ENCODE measurements around the gene SMYD3. TPM values are rescaled to one million over a fixed set of nuclear protein-coding genes. Genes with fewer than 3 reads are reported as not detected.
A peak's percentile ranks its signal among the peaks of the same experiment; 100 is the strongest.

The SMYD3 gene
- total and polyA plus RNA-seq, 9 of the 15 experiments (the other 6 are each of a cell fraction or from before 2014, with no cell fraction given), result 128 to 440 (median 197) TPM

- TF ChIP-seq ZNF75A (CRISPR knock-in tag; IDR thresholded peaks at IDR 0.05), result no peak
- TF ChIP-seq RUNX1 (IDR thresholded peaks at IDR 0.05; ENCODE audit: low read depth), result no peak
- no peak for TF ChIP-seq TSC22D4 (tag; IDR thresholded peaks at IDR 0.05)
- peak; percentile 61; the same call in 1 of the 2 replicates for TF ChIP-seq BHLHE40 (IDR thresholded peaks at IDR 0.05; ENCODE audit: low read length)
These were observed 169.0 kb downstream of the SMYD3 start (continued) for GRCh38 chr1:246338098-246338497.

DNA sequence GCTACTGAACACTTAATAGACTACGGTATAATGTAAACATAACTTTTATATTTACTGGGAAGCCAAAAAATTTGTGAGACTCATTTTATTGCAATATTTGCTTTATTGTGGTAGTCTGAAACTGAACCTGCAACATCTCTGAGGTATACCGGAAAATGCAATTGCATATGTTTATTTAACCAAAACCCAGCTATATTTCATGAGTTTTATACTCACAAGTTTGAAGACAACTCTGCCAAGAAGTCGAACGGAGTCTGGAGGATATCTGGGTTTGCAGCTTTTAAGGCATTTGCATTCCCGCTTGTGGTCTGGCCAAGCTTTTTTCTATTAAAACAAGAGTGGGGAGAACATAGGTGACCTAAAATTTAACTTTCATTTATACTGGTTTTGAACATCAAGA, 171.9 kb downstream of the SMYD3 start:
- no peak for TF ChIP-seq EHMT2 (IDR thresholded peaks at IDR 0.05)
- no peak for TF ChIP-seq POLR2A (conservative IDR thresholded peaks at IDR 0.05)
- no peak for TF ChIP-seq ZNF316 (IDR thresholded peaks at IDR 0.05)
- TF ChIP-seq ZNF23 (CRISPR knock-in tag; IDR thresholded peaks at IDR 0.05), result no peak
- TF ChIP-seq ZNF57 (CRISPR knock-in tag; IDR thresholded peaks at IDR 0.05), result no peak
- no peak for TF ChIP-seq ZNF436 (CRISPR knock-in tag; IDR thresholded peaks at IDR 0.05)
- Histone ChIP-seq H2AFZ (ENCODE audit: low read depth, low read length) (no peak overlapping the region), H3K79me2 (ENCODE audit: control insufficient read depth, insufficient read depth, low read length) (no peaks in the 10 kb centered on the region), H3K4me1 (replicated peaks in 1 of 2; ENCODE audit: control insufficient read depth in 2 of 2, insufficient read depth in 2 of 2, low read length in 2 of 2) (peaks cover 10 to 27% of the 10 kb centered on the region in 2 experiments), H3K27ac (ENCODE audit: extremely low read depth, low read depth, low read length) (no peak overlapping the region), H3K9ac (ENCODE audit: insufficient read depth in 1 of 2, low read depth in 2 of 2, low read length in 2 of 2) (no peak overlapping the region), H3K36me3 (ENCODE audit: control insufficient read depth, insufficient read depth, low read length) (no peaks in the 10 kb centered on the region), H4K20me1 (replicated peaks; ENCODE audit: control insufficient read depth, insufficient read depth, low read length) (no peaks in the 10 kb centered on the region), H3K9me1 (ENCODE audit: control insufficient read depth, insufficient read depth, low read length) (no peaks in the 10 kb centered on the region), H3K9me3 (replicated peaks; ENCODE audit: control insufficient read depth, insufficient read depth, low read depth, low read length) (no peaks in the 10 kb centered on the region), H3K4me3 (no peak overlapping the region), H3K27me3 (ENCODE audit: control insufficient read depth in 2 of 2, insufficient read depth in 2 of 2, low read length in 2 of 2) (no peaks in the 10 kb centered on the region), H3K4me2 (ENCODE audit: insufficient read depth, low read length) (no peak overlapping the region)
- 81% methylated on average over 5 of the region's 5 CpGs for WGBS (ENCODE audit: insufficient coverage, low coverage, missing lambda C conversion rate)
- DNase-seq (ENCODE audit: extremely low read depth in 1 of 4, low spot score in 3 of 4), result no peak
- in situ Hi-C loops (cut with MboI), result no loop called here
- intact Hi-C loops (cut with micrococcal nuclease), result no loop called here
- BruUV-seq (replicated peaks), result no TSS peak
- CTCF ChIA-PET (ENCODE audit: low intra/inter-chr PET ratio), result no interaction called here
- ATAC-seq, result no peak
- no peak for FAIRE-seq
- POLR2A ChIA-PET, result interaction anchor here (0.8 kb wide), 1 partner anchor 11 kb away, joined by 4 read pairs; no protein-coding TSS in a partner anchor

All from K562 (cell line).